Parathyroid adenoma (tissue), 2 donors: ENCODE results near the gene GPR171.
A peak's percentile ranks its signal among the peaks of the same experiment; 100 is the strongest.

Source experiments
- H2AFZ ChIP-seq: fragments of 300-600 bp; sonication (generic); one replicate; pipeline ENCODE4 v1.7.0; 2017; ENCODE audit warnings: antibody characterized with exemption, mild to moderate bottlenecking
- H3K27ac ChIP-seq: fragments of 300-600 bp; sonication (generic); one replicate; pipeline ENCODE4 v1.7.0; 2017
- H3K27me3 ChIP-seq: fragments of 300-600 bp; sonication (generic); one replicate; pipeline ENCODE4 v1.7.0; 2017; ENCODE audit warnings: low read length; ENCODE audit not compliant: control insufficient read depth, insufficient read depth
- H3K36me3 ChIP-seq: fragments of 300-600 bp; sonication (generic); one replicate; pipeline ENCODE4 v1.7.0; 2017; ENCODE audit warnings: low read length; ENCODE audit not compliant: control insufficient read depth, insufficient read depth
- H3K4me1 ChIP-seq: fragments of 300-600 bp; sonication (generic); one replicate; pipeline ENCODE4 v1.7.0; 2017; ENCODE audit warnings: control low read depth
- H3K4me2 ChIP-seq: fragments of 300-600 bp; sonication (generic); one replicate; pipeline ENCODE4 v1.7.0; 2017; ENCODE audit warnings: low read length
- H3K4me3 ChIP-seq: fragments of 300-600 bp; sonication (generic); one replicate; pipeline ENCODE4 v1.7.0; 2017; ENCODE audit warnings: low read depth, low read length
- H3K79me2 ChIP-seq: fragments of 300-600 bp; sonication (generic); one replicate; pipeline ENCODE4 v1.7.0; 2017; ENCODE audit warnings: control low read depth
- H3K9ac ChIP-seq: fragments of 300-600 bp; sonication (generic); one replicate; pipeline ENCODE4 v1.7.0; 2017; ENCODE audit warnings: mild to moderate bottlenecking
- H3K9me3 ChIP-seq: fragments of 300-600 bp; sonication (generic); one replicate; pipeline ENCODE4 v1.7.0; 2017; ENCODE audit warnings: low read length; ENCODE audit not compliant: control insufficient read depth
- TF ChIP-seq, protein P1 (sequence below): fragments of 300-600 bp; sonication (generic); IDR thresholded peaks from one replicate; pipeline ENCODE4 v1.7.0; 2017; ENCODE audit warnings: antibody characterized with exemption, mild to moderate bottlenecking
- donor health status: primary hyperparathyroidism.

GPR171 gene

DNA sequence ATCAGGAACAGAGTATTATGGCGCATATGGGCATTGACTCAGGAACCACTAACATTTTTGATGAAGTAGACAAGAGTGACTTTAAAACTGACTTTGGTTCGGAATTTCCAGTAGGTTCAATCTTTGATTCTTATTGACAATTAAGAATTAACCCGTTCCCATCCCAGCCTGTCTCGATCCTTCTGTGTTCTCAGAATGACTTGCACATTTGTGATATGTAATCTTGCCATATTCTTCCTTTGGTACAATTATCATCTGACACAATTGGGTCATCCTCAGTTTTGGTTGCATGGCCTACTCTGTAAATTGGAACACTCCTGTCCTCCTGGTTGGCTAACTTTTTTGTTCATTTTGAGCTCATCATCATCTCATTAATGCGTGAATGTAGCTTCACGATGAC lies 10.5 kb downstream of the GPR171 start:
- Histone ChIP-seq H3K4me2 (no peak overlapping the region), H3K27me3 (no peaks in the 10 kb centered on the region), H2AFZ (no peak overlapping the region), H3K9me3 (no peaks in the 10 kb centered on the region), H3K36me3 (no peaks in the 10 kb centered on the region), H3K4me3 (no peak overlapping the region), H3K27ac (no peak overlapping the region), H3K79me2 (no peaks in the 10 kb centered on the region), H3K9ac (no peak overlapping the region), H3K4me1 (no peaks in the 10 kb centered on the region)
- TF ChIP-seq, protein P1, sequence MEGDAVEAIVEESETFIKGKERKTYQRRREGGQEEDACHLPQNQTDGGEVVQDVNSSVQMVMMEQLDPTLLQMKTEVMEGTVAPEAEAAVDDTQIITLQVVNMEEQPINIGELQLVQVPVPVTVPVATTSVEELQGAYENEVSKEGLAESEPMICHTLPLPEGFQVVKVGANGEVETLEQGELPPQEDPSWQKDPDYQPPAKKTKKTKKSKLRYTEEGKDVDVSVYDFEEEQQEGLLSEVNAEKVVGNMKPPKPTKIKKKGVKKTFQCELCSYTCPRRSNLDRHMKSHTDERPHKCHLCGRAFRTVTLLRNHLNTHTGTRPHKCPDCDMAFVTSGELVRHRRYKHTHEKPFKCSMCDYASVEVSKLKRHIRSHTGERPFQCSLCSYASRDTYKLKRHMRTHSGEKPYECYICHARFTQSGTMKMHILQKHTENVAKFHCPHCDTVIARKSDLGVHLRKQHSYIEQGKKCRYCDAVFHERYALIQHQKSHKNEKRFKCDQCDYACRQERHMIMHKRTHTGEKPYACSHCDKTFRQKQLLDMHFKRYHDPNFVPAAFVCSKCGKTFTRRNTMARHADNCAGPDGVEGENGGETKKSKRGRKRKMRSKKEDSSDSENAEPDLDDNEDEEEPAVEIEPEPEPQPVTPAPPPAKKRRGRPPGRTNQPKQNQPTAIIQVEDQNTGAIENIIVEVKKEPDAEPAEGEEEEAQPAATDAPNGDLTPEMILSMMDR, result no peak

DNA sequence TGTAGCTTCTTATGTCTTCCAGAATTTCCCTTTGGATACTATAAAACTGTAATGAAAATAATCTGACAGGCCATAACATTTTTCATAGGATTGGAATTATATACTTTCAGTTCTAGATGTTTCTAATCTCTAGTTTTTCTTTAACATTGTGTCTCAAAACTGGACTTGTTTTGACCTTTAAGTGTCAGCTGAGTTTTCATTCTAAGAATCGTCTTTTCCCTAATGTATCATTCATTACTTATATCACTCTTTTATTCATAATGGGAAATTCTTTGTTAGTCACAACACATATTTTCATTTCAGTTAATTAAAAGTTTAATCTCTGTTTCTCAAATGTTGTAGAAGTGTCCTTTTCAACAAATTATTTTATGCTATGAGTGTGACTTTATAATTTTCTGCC lies 11.9 kb downstream of the GPR171 start:
- H2AFZ ChIP-seq, result no peak overlapping the region
- H3K4me2 ChIP-seq, result no peak overlapping the region
- H3K4me1 ChIP-seq, result no peaks in the 10 kb centered on the region
- no peaks in the 10 kb centered on the region for H3K9me3 ChIP-seq
- H3K27me3 ChIP-seq, result no peaks in the 10 kb centered on the region
- no peak overlapping the region for H3K27ac ChIP-seq
- no peaks in the 10 kb centered on the region for H3K79me2 ChIP-seq
- no peaks in the 10 kb centered on the region for H3K36me3 ChIP-seq
- H3K9ac ChIP-seq, result no peak overlapping the region
- no peak overlapping the region for H3K4me3 ChIP-seq
- TF ChIP-seq, protein P1, result no peak

DNA sequence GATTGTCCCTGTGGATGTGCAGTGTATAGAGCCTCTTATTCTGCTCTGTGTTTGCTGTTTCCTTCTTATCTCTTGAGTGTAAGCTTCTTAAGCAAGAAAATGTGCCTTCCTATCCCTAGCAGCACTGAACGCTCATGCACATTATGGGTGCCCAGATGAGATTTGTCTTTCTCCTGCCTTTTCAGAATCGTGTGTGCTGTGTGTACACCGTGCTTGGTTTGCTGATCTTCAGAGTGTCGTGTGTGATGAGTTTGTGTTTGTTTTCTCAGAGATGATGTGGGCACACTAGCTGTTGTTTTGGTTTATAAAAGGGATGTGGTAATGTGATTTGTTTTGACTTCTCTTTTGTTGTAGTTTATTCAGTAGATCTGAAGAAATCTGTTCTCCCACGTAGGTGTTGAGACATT lies 19.7 kb downstream of the GPR171 start:
- Histone ChIP-seq H3K36me3 (no peaks in the 10 kb centered on the region), H3K79me2 (no peaks in the 10 kb centered on the region), H3K4me3 (no peak overlapping the region), H3K4me1 (peaks cover 11% of the 10 kb centered on the region), H3K27me3 (no peaks in the 10 kb centered on the region), H3K9ac (no peak overlapping the region), H3K27ac (no peak overlapping the region), H3K9me3 (no peaks in the 10 kb centered on the region), H2AFZ (peak overlapping the region; percentile 48), H3K4me2 (no peak overlapping the region)
- TF ChIP-seq, protein P1, result no peak

DNA sequence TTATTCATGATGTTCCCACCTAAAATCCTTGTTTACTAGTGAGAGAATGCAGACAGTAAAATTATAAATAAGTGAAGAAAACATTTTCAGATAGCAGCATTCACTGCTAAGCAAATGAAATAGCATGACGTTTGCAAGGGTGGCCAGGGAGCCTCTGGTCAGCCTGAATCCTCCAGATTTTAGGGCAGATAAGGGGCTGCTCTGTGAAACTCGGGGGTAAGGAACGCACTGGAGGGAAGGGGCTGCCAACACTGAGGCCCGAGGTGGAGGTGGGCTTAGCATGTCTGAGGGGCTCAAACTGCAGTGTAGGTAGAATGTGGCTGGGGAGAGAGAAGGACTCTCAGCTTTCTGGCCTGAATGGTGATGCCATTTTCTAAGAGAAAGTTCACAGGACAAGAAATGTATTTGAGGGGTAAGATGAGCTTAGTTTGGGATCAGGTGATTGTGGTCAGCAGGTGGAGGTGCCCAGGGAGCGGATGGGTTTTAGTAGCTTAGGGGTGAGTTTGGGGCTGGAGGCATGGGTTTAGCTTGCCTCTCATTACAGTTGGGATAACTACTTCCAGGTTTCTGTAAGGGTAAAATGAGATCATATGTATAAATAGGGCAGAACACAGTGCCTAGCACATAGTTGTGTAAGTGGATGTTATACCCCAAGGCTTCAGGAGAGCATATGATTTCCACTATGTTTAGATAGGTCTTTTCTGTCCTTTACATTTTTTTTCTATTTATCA lies 20.5 kb downstream of the GPR171 start:
- Histone ChIP-seq H3K9ac (no peak overlapping the region), H3K4me1 (peaks cover 11% of the 10 kb centered on the region), H3K36me3 (no peaks in the 10 kb centered on the region), H3K4me2 (no peak overlapping the region), H3K79me2 (no peaks in the 10 kb centered on the region), H3K27me3 (no peaks in the 10 kb centered on the region), H3K9me3 (no peaks in the 10 kb centered on the region), H3K4me3 (no peak overlapping the region), H3K27ac (no peak overlapping the region), H2AFZ (peak overlapping the region; percentile 54)
- TF ChIP-seq, protein P1, result no peak
